ENCODE data around the gene NCF4.

NCF4 gene

DNA sequence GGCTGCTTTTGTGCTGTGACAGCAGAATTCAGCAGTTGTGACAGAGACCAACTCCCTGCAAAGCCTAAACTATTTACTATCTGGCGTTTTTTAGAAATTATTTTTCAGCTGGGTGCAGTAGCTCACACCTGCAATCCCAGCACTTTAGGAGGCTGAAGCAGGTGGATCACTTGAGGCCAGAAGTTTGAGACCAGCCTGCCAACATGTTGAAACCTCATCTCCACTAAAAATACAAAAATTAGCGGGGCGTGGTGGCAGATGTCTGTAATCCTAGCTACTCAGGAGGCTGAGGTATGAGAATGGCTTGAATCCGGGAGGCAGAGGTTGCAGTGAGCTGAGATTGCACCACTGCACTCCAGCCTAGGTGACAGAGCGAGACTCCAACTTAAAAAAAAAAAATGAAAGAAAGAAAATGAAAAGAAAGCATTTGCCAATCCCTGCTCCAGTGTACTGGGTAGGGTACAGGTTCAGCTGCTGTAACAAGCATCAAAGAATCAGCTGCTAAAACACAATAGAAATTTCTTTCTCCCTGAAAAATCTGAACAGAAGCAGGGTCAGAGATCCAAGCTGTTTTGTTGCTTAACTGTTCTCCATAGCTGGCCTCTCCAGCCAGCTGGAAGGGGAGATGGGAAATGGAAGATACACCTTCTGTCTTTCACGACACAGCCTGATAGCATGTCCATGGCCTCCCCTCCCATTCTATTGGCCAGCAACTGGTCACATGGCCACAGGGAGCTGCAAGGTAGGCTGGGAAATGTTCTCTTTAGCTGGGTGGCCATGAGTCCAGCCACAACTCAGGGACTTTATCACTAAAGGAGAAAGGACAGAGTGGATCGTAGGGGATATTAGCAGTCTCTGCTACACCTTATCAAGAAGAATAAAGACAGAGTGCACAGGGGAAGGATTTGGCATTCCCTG lies 8.5 kb upstream of the NCF4 start:
- H3K9me3 ChIP-seq (ENCODE audit: control insufficient read depth, insufficient read depth, low read length), result no peaks in the 10 kb centered on the region
- H3K4me1 ChIP-seq (ENCODE audit: insufficient read depth, low read length), result peaks cover 4% of the 10 kb centered on the region; the same call in 1 of the 2 replicates
- H3K36me3 ChIP-seq (ENCODE audit: insufficient read depth, low read length), result no peaks in the 10 kb centered on the region
- no peak overlapping the region for H3K9ac ChIP-seq (ENCODE audit: low read depth, low read length)

- no peaks in the 10 kb centered on the region for H3K9me3 ChIP-seq (ENCODE audit: control insufficient read depth, insufficient read depth, low read length)
- H3K36me3 ChIP-seq (ENCODE audit: insufficient read depth, low read length), result no peaks in the 10 kb centered on the region
- peaks cover 4% of the 10 kb centered on the region; the same call in 1 of the 2 replicates for H3K4me1 ChIP-seq (ENCODE audit: insufficient read depth, low read length)
- no peak overlapping the region for H3K9ac ChIP-seq (ENCODE audit: low read depth, low read length)
Measured at GRCh38 chr22:36853407-36854099, 7.3 kb upstream of the NCF4 start.

DNA sequence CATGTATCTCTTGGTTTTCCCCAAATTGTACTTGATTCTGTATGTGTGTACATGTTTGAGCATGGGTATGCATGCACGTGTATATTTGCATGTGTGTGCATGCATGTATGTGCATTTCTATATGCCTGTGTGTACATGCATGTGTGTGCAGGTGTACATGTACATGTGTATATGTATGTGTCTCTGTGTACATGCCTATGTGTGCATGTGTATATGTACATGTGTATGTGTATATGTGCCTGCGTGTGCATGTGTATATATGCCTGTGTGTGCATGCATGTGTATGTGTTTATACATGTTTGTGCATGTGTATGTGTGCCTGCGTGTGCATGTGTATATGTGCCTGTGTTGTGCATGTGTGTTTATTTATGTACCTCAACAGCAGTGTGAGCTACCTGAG lies 5.3 kb upstream of the NCF4 start:
- peaks cover 4% of the 10 kb centered on the region; the same call in 1 of the 2 replicates for H3K4me1 ChIP-seq (ENCODE audit: insufficient read depth, low read length)
- no peak overlapping the region for H3K9ac ChIP-seq (ENCODE audit: low read depth, low read length)

DNA sequence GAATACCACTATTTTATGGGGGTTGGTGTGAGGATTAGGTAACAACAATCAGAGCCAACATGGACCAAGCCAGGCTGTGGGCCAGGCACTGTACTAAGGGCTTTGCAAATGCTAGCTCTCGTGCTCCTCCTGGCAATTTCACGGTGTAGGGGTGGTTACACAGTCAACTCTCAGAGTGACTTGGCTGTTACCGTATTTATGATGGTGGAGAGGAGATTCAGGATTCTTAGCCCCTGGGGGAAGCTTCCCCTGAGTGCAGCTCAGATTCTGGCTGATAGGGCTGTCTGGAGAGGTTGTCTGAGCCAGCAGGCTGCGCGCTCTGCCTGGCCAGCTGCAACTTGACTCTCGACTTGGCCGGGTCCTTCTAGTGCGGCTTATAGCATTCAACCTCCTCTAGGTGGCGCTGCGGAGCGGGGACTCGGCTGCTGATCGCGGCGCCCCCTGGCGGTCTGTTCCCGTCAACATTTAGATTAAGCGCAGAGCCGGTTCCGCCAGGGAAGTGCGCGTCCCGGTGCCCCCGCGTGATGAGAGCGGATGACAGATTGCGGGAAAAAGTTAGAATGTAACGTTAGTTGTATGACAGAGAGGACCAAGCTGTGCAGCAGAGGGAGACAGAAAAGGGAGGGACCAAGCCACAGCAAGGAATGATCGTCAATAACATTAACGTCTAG lies 4.5 kb upstream of the NCF4 start:
- no peak overlapping the region for H3K9ac ChIP-seq (ENCODE audit: low read depth, low read length)
- H3K36me3 ChIP-seq (ENCODE audit: insufficient read depth, low read length), result no peaks in the 10 kb centered on the region
- H3K9me3 ChIP-seq (ENCODE audit: control insufficient read depth, insufficient read depth, low read length), result no peaks in the 10 kb centered on the region
- no peaks in the 10 kb centered on the region; the same call in 1 of the 2 replicates for H3K4me1 ChIP-seq (ENCODE audit: insufficient read depth, low read length)

More for the DNA sequence above, 5.3 kb upstream of the NCF4 start:
- Histone ChIP-seq H3K36me3 (ENCODE audit: insufficient read depth, low read length) (no peaks in the 10 kb centered on the region), H3K9me3 (ENCODE audit: control insufficient read depth, insufficient read depth, low read length) (no peaks in the 10 kb centered on the region)

GRCh38 chr22:36856792-36857135 lies 4.0 kb upstream of the NCF4 start:
- Histone ChIP-seq H3K9ac (ENCODE audit: low read depth, low read length) (no peak overlapping the region), H3K9me3 (ENCODE audit: control insufficient read depth, insufficient read depth, low read length) (no peaks in the 10 kb centered on the region), H3K36me3 (ENCODE audit: insufficient read depth, low read length) (no peaks in the 10 kb centered on the region), H3K4me1 (ENCODE audit: insufficient read depth, low read length) (no peaks in the 10 kb centered on the region)

DNA sequence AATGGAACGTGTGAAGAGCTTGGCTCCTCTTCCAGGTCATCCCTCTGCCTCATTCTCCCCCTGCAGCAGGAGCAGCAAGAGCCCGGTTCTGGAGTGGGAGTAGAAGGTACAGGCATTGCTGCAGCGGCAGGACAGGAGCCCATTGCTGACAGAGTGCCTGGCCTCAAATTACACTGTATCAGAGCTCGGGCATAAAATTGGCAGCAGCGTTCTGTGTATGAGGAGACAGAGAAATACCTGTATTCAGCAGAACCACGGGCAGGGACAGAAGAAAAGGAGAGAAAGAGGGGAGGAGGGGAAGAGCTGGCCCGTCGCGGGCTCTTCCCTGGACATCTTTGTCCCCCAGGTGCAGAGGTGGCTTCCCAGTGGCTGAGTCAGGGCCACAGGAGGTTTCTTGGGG lies 2.6 kb upstream of the NCF4 start:
- no peak overlapping the region for H3K9ac ChIP-seq (ENCODE audit: low read depth, low read length)
- no peaks in the 10 kb centered on the region for H3K9me3 ChIP-seq (ENCODE audit: control insufficient read depth, insufficient read depth, low read length)
- no peaks in the 10 kb centered on the region for H3K4me1 ChIP-seq (ENCODE audit: insufficient read depth, low read length)
- H3K36me3 ChIP-seq (ENCODE audit: insufficient read depth, low read length), result no peaks in the 10 kb centered on the region

DNA sequence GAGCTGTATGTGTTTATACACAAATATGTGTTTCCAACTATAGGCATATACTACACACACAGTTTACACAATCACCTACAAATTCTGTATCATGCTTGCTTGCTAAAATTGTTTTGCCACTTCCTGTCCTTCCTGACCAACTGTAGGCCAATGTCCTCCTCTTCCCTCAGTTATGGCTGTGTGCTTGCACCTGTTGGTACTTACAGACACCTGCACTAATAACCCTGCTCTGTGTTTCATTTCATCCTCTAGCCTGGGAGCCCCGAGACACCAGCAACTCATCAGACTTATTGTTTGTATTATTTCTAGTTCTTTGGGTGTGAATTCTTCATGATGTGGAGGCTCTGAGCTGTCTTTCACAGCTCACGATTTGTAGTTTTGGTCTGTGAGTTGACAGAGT lies 1.8 kb upstream of the NCF4 start:
- Histone ChIP-seq H3K4me1 (ENCODE audit: insufficient read depth, low read length) (no peaks in the 10 kb centered on the region), H3K36me3 (ENCODE audit: insufficient read depth, low read length) (no peaks in the 10 kb centered on the region), H3K9ac (ENCODE audit: low read depth, low read length) (no peak overlapping the region), H3K9me3 (ENCODE audit: control insufficient read depth, insufficient read depth, low read length) (no peaks in the 10 kb centered on the region)

DNA sequence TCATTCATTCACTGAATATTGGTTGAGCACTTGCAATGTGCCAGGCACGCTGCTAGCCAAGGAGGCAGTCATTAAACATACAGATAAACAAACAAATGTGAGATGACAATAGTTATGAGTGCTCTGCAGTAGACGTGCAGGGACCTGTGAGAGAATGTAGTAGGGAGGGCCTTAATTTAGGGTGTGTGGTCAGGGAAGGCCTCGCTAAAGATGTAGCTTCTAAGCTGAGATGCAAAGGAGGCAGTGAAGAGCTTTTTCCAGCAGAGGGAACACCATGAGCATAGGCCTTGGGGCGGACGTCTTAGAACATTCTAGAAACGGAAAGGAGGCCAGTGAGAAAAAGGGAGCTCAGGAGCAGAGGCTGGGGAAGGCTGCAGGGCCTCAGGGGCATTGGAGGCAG lies 789 bp upstream of the NCF4 start:
- H3K4me1 ChIP-seq (ENCODE audit: insufficient read depth, low read length), result no peaks in the 10 kb centered on the region; the same call in 1 of the 2 replicates
- no peak overlapping the region for H3K9ac ChIP-seq (ENCODE audit: low read depth, low read length)
- no peaks in the 10 kb centered on the region for H3K9me3 ChIP-seq (ENCODE audit: control insufficient read depth, insufficient read depth, low read length)
- H3K36me3 ChIP-seq (ENCODE audit: insufficient read depth, low read length), result no peaks in the 10 kb centered on the region

- no peak overlapping the region for H3K9ac ChIP-seq (ENCODE audit: low read depth, low read length)
- H3K36me3 ChIP-seq (ENCODE audit: insufficient read depth, low read length), result no peaks in the 10 kb centered on the region
- no peaks in the 10 kb centered on the region; the same call in 1 of the 2 replicates for H3K4me1 ChIP-seq (ENCODE audit: insufficient read depth, low read length)
- no peaks in the 10 kb centered on the region for H3K9me3 ChIP-seq (ENCODE audit: control insufficient read depth, insufficient read depth, low read length)
Measured at GRCh38 chr22:36860438-36860820, 377 bp upstream of the NCF4 start.

DNA sequence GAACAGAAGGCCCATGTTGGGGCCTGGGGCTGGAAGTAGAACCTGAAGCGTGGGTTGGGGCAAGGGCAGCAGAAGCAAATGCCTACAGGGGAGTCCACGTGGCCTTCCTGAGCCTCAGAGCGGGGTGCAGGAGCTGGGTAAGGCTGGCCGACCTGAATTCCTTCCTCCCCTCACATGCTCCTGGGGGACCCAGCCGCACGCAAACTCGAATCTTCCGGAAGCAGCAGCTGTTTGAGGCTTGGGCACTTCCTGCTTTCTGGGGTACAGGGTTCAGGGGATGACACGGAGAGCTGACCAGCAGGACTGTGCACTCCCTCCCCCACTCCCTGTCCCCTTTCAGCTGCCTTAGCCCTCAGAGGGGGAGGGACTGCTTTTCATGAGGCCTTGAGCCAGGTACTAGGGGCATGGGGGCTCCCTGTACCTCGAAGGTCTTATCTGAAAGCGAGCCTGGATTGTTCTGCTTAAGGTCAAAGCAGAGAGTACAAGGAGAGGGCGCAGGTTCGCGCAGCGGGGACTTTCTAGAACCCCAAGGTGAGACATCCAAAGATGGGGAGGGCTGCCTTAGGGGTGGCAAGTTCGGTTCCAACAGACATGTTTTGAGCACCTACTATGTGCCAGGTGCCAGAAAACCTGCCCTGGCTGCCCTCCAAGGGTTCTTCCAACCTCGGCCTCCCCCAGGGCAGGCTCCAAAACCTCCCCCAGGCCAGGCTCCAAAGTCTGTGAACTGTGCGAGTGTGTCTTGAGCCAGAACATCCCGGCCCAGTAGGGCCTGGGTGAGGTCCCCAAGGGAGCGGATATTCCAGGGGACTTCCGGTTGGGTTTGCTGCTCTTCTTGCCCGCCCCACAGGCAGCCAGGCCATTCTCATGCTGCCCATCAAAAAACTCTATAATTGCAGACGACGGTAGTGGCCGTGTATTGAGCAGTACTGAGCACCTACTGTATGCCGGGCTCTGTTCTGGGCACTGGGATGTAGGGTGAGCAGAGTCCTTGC lies 1.7 kb downstream of the NCF4 start:
- Histone ChIP-seq H3K4me1 (ENCODE audit: insufficient read depth, low read length) (no peaks in the 10 kb centered on the region; the same call in 1 of the 2 replicates), H3K9ac (ENCODE audit: low read depth, low read length) (no peak overlapping the region), H3K9me3 (ENCODE audit: control insufficient read depth, insufficient read depth, low read length) (no peaks in the 10 kb centered on the region), H3K36me3 (ENCODE audit: insufficient read depth, low read length) (no peaks in the 10 kb centered on the region)

DNA sequence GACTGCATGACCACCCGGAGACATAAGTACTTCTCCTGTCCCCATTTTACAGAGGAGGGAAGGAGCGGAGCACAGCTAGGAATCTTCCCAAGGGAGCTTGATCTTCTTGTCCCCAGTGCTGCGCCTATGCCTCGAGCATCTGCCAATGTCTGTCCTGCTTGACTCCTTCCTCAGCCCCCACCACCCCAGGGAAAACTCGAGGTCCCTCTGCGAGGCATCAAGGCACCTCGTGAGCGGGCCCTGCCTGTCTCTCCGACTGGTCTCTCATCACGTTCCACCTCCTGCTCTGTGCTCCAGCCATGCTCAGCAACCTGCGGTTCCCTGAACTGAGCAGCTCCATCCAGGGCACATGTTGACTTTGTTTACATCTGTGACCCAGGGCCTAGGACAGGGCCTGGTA lies 2.5 kb downstream of the NCF4 start:
- H3K9ac ChIP-seq (ENCODE audit: low read depth, low read length), result no peak overlapping the region
- H3K4me1 ChIP-seq (ENCODE audit: insufficient read depth, low read length), result no peaks in the 10 kb centered on the region; the same call in 1 of the 2 replicates
- H3K36me3 ChIP-seq (ENCODE audit: insufficient read depth, low read length), result no peaks in the 10 kb centered on the region
- no peaks in the 10 kb centered on the region for H3K9me3 ChIP-seq (ENCODE audit: control insufficient read depth, insufficient read depth, low read length)

DNA sequence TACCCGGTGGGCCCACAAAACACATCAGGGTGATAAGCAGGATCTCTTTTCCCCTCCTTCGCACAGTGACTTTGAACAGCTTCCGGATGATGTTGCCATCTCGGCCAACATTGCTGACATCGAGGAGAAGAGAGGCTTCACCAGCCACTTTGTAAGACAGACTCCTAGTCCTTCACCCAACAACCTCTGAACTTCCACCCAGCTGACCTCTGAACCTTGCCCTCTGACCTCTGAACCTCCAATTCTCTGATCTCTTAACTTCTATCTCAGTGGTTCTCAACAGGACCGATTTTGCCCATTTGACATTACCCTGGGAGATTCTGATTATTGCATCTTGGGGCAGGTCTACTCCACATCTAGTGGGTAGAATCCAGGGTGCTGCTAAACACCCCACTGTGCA lies 3.2 kb downstream of the NCF4 start:
- Histone ChIP-seq H3K36me3 (ENCODE audit: insufficient read depth, low read length) (no peaks in the 10 kb centered on the region), H3K9me3 (ENCODE audit: control insufficient read depth, insufficient read depth, low read length) (no peaks in the 10 kb centered on the region), H3K9ac (ENCODE audit: low read depth, low read length) (no peak overlapping the region), H3K4me1 (ENCODE audit: insufficient read depth, low read length) (no peaks in the 10 kb centered on the region; the same call in 1 of the 2 replicates)

DNA sequence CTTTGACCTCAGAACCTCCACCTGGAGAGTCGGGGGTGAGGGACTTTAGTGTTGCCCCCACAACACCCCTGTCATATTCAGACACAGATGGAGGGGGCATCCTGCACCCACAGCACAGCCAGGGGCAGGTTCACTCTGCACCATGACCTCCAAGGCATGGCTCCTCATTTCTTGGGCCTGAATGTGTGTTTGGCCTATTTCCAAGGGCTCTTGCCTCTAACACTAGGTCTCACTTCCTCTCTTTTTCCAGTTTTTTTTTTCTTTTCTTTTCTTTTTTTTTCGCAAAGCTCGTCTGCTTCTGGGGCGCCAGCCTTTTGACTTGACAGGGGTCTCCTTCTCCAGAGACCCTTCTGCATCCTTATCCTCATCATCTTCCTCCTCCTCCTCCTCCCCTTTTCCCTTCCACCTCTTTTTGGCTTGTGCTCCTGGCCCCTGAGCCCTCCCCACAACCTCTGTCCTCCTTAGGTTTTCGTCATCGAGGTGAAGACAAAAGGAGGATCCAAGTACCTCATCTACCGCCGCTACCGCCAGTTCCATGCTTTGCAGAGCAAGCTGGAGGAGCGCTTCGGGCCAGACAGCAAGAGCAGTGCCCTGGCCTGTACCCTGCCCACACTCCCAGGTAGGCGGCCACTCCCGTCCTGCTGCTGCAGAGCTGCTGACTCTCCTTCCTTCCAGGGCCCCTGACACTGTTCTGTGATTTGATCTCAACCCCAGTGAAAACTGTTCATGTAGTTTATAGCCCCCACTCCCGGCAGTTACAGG lies 3.8 kb downstream of the NCF4 start:
- no peaks in the 10 kb centered on the region for H3K36me3 ChIP-seq (ENCODE audit: insufficient read depth, low read length)
- no peaks in the 10 kb centered on the region; the same call in 1 of the 2 replicates for H3K4me1 ChIP-seq (ENCODE audit: insufficient read depth, low read length)
- no peaks in the 10 kb centered on the region for H3K9me3 ChIP-seq (ENCODE audit: control insufficient read depth, insufficient read depth, low read length)
- no peak overlapping the region for H3K9ac ChIP-seq (ENCODE audit: low read depth, low read length)
